GM21529 (cell line): ENCODE results near the gene TAS2R3.

Experiments
- ATAC-seq: cut with Tn5 transposase; IDR thresholded peaks from one replicate; pipeline ENCODE4 v1.9.1; 2021; ENCODE audit not compliant: unreplicated experiment

Gene TAS2R3

DNA sequence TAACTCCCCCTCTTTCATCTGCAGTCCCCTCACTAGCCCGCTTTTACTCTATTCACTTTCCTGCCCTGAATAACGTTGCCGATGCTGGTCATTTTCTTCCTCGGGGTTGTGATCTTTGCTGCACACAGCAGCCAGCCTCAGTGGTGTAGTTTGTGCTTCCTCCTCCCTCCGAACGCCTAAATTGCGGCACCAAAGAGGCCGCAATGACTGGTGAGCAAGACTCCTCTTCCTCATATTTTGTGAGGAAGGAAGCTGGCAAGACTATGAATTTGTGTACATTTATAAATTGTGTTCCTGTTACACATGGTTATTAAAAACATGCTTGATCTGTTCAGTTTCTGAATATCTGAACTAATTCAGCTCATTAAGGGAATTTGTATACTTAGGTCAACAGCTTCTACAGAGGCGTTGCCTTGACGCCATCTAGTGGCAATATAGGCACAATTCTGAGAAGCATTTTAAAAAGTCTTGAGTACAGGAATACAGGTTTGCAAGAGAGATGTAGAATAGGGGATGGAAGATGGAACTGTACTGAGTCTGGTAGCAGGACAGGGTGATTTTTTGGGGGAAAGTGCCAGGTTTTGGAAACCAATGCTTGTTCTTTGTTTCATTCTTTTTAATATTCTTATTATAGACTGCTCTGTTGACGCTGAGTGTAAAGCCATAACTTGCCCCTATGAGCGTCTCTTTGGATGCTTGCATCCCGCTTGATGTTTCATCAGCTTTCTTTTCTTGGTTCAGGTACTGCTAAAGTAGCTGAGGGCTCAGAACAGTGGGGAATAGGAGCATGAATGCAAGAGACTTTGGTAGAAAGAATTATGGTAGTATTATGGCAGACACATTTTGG, 22.0 kb downstream of the TAS2R3 start:
- ATAC-seq, result peak; percentile 79

GRCh38 chr7:141788296-141788695, 24.4 kb downstream of the TAS2R3 start:
- no peak for ATAC-seq

GRCh38 chr7:141789917-141790316, 26.0 kb downstream of the TAS2R3 start, which contains the start of gene TAS2R5:
TAS2R5 (plus strand) TSS chr7:141790217; CDS start chr7:141790362, 145 bp downstream.
- ATAC-seq, result no peak

DNA sequence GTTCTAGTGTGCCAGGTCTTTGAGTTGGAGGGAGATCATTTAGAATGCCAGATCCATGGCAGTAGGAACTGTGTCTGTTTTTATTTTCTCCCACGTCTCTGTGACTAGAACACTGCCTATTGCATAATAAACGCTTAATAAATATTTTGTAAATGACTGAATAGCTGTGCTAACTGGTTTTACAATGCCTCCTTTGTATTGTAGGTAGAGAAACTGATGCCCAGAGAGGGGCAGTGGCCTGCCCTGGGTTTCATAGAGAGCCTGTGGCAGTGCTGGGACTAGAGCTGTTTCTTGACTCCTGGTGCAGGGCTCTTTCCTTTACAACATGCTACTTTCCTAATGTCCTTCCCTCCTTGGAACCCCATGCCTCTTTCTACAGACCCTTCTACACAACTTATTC, 28.6 kb downstream of the TAS2R3 start:
- no peak for ATAC-seq
